ENCODE data around the gene BLMH.

Gene BLMH

GRCh38 chr17:30308406-30308805, 16.7 kb upstream of the BLMH start:
- DNase-seq (ENCODE audit: low read depth in 3 of 3) = no peak

GRCh38 chr17:30304778-30305177, 13.0 kb upstream of the BLMH start:
- no peak for DNase-seq (ENCODE audit: low read depth in 3 of 3)

- no peak for DNase-seq (ENCODE audit: low read depth in 3 of 3)
These were observed 10.5 kb upstream of the BLMH start for GRCh38 chr17:30302241-30302640.

DNA sequence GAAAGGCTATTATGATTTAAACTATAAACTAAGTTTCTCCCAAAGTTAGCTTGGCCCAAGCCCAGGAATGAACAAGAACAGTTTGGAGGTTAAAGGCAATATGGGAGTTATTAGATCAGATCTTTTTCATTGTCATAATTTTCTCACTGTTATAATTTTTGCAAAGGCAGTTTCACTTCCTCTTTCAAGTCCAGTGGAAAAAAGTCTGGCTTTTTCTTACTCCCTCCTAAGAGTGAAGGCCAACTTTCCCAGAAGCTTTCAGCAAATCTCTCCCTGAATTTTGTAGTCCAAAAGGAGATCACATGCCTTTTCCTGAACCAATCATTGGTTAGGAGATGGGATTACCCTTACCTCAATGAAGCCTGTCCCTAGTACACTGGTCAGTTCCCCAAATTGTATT, 9.1 kb upstream of the BLMH start:
- DNase-seq (ENCODE audit: low read depth in 3 of 3) = no peak

DNA sequence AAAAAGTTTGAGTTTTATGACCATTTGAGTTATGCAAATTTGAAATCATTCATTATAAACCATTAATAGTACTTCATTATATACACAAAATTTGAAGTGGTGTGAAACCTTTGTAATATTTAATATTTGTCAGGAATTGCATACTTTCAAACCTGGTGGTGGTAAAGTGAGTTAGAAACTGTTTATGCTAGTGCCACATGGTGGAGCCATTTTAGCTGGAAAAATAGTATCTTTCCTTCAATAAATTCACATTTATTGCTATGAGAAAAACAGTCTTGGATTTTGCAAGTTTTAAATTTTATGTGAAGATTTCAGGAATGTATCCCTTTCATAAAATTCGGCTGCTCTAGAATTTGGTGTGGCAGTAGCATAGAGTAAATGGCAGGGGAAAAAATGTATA, 7.3 kb upstream of the BLMH start:
- no peak for DNase-seq (ENCODE audit: low read depth in 3 of 3)

- DNase-seq (ENCODE audit: low read depth in 3 of 3) = no peak
These were observed 6.0 kb upstream of the BLMH start for GRCh38 chr17:30297715-30298114.

DNA sequence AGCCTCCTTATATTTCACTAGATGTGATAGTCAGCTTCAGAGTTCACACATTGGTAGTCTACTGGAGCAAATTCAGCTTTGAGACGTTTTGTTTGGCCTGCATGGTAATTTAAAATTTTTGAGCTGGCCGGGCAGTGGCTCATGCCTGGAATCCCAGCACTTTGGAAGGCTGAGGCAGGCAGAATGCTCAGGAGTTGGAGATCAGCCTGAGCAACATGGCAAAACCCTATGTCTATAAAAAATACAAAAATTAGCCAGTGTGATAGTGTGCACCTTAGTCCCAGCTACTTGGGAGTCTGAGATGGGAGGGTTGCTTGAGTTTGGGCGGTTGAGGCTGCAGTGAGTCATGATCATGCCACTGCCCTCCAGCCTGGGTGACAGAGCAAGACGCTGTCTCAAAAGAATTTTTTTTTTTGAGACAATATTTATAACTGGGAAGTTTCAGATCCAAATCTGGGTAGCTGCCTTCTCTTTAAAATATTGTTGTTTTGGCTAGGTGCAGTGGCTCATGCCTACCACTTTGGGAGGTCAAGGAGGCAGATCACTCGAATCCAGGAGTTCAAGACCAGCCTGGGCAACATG, 4.8 kb upstream of the BLMH start:
- DNase-seq (ENCODE audit: low read depth in 3 of 3) = no peak

DNA sequence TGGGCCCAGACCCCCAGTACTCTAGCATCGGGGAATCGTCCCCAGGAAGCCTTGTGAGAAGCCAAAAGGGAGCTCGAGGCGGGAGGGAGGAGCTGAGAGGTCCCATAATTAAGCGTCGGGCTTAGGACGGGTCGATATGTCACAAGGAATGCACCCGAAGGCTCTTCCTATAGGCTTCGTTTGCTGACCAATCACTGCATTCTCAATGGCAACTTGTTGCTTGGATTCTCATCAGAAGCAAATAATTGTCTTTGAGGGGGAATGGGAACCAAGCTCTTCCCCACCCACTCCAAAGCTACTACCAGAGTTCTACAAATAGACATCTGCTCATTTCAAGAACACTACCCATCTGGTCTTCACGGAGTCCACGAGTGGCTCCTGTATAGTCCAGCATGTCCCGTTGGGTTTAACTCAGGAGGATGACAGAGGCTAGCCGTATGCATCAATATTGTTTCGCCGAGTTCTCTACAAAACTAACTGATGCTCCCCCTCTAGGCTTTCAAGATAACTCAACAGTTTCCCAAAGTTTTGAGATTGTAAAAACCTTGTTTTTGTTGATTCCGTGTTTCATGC, 628 bp upstream of the BLMH start:
- no peak for DNase-seq (ENCODE audit: low read depth in 3 of 3)

GRCh38 chr17:30290696-30291542, 825 bp downstream of the BLMH start:
- DNase-seq (ENCODE audit: low read depth in 3 of 3) = peak in 1 of 3 donors; percentile 23

GRCh38 chr17:30290077-30290476, 1.7 kb downstream of the BLMH start:
- no peak for DNase-seq (ENCODE audit: low read depth in 3 of 3)

DNA sequence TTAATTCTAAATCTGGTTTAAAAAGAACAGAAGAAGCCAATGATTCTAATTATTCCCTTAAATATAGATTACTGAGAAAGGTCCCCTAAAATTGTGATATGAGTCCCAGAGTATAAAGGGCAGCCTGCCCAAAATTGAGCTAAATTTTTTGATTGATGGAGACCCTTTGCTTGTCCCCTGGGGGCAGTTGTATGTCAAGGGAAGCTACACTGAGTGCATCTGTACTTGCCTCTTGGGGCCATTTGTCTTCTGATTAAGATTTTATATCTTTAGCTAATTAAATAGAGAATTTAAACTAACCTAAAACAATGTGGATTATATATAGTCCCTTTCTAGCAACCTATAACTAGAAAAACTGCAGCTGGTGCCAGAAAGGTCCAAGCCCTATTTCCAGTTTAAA, 12.6 kb downstream of the BLMH start:
- DNase-seq (ENCODE audit: low read depth in 3 of 3) = no peak

DNA sequence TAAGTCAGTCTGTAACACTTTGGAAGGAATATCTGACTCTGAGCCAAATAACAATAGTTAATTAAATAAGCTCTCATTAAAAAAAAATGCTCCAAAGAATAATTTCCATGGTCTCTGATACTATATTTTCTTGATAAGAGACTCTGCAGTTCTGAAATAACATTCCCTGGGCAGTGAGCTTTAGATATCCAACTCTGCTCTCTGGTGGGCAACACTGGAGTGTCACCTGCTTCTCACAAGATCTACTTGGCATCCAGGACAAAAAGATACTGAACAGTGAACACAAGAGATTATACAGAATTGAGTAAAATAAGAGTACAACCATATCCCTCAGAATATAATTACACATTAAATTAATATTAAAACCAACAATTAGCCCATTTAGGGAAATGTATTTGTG, 13.7 kb downstream of the BLMH start:
- no peak for DNase-seq (ENCODE audit: low read depth in 3 of 3)

DNA sequence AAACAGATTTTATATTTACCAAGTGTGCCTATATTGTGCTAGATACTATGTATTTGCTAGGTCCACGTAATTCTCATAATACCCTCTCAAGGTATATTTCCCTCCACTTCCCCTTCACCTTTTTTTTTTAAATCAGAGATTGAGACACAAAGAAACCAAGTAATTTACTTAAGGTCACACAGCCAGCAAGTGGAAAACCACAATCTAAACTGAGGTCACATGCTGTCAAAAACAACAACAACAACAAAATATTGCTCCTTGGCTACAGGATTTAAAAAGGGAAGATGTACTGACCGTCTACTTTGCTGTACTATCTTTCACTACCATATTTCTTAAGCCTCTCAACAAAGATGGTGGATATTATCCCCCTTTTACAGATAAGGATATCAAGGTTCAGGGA, 15.8 kb downstream of the BLMH start:
- no peak for DNase-seq (ENCODE audit: low read depth in 3 of 3)

- no peak for DNase-seq (ENCODE audit: low read depth in 3 of 3)
These were observed 16.9 kb downstream of the BLMH start for GRCh38 chr17:30274887-30275286.

- DNase-seq (ENCODE audit: low read depth in 3 of 3) = no peak
These were observed 18.4 kb downstream of the BLMH start for GRCh38 chr17:30273373-30273772.

DNA sequence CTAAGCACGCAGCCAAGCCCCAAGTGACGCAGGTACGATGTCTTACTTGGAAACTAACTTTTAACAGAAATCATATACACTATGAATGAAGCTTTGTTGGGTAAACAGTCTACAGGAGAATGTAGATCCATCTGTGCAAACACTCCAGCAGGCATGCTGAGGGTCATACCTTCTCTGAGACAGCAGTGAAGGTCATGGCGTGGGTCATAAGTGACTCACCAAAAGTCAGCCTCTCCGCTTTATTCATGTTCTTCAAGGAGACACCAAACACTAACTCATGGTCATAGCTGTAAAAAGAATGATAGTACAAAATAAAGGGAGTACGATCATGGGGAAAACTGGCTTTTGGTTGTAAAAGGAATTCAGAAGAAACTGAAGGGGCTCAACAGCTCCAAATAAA, 20.6 kb downstream of the BLMH start:
- DNase-seq (ENCODE audit: low read depth in 3 of 3) = no peak

- DNase-seq (ENCODE audit: low read depth in 3 of 3) = no peak
These were observed 24.1 kb downstream of the BLMH start for GRCh38 chr17:30267625-30268024.

DNA sequence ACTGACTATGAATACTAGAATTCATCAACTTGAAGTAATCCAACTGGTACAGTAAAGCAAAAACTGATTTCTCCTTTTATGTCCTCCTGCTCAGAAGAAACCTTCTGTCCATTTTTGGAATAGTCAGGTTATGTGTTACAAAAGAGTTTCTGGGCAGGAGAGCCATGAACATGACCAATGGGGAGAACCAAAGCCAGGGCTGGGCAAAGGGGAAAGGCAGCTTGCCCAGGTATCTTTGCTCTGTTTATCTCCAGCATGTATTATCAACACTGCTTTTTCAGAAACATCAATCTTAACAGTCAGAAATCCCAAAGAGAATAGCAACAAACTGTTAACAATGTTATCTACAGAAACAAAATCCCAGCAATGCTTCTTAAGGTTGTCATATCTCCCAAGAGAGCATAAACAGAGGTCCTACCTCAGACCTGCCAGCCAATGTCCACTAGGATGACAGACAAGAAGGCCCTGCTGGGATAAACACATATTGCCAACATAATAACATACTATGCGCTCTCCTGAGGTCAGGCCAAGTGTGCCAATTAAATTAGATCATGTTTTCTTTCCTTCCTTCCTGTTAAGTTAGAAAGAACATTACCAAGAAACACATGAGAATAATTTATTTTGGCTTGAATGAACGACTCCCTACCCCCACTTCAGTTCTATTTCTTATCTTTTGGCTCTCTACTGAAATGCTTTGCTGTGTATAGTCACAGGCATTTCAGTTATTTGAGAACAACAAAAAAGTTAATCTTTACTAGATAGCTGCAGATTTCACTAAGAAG, 28.0 kb downstream of the BLMH start:
- DNase-seq (ENCODE audit: low read depth in 3 of 3) = no peak

GRCh38 chr17:30256756-30257506, 34.8 kb downstream of the BLMH start:
- DNase-seq (ENCODE audit: low read depth in 3 of 3) = no peak

DNA sequence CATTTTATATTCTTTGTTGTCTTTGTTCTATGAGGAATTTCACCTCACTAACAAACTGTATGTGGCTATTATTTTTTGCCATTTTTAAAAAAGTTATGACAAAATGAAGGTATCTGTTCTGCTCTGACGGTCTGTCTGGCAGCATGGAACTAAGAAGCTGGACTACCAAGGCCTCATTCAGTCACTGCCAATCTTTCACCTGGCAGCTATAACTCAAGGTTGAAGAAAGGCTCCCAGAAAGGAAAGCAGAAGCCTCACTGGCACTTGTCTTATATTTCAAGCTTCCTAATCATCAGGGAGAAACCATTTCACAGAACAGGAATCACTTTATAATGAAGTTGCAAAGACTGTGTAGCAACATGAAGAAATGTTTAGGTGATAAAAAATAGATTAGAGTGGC, 37.6 kb downstream of the BLMH start:
- DNase-seq (ENCODE audit: low read depth in 3 of 3) = no peak

DNA sequence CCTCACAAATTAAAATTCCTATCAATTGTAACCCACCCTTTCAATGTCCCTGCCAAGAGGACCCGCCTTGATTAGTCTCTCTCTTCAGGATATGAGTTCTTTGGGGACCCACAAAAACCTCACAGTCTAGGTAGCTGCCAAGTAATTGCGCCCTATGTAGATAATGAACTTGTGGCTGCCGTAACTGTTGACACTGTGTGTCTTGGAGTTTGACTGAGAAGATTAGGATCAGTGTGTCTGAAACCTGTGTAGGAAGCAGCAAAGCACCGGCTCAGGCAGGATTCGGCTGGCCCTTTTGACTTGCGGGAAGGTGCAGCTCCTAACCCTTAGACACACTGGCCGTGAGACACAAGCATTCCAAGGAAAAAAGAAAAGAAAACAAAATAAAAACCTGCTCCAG, 38.4 kb downstream of the BLMH start:
- no peak for DNase-seq (ENCODE audit: low read depth in 3 of 3)

DNA sequence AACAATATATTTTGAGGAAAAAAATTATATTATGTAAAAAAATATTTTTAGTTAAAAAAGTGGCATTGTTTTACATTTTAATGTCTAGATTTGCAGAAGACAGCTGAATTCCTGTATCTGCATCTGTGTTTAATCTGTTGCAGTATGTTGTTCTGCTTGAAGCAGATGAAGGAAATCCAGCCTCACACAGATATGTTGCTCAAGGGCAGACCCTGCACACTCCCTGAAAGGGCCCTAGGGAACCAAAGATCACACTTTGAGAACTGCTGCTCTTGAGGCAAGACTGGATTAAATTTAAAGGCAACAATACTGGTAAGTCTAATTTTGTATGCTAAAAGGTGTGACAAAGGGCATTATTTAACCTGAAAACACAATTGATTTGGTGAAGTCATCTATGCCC, 39.8 kb downstream of the BLMH start:
- DNase-seq (ENCODE audit: low read depth in 3 of 3) = no peak

All from stimulated activated CD4-positive, alpha-beta T cell treated with anti-CD3 and anti-CD28 coated beads, TNF-alpha, amount 100 ng/mL, for 48 hours (primary cell).